Measurements from ENCODE around the gene L3MBTL1.
A peak's percentile ranks its signal among the peaks of the same experiment; 100 is the strongest.
"Not testable (repeated sequence)": the region's sequence is repeated elsewhere in the genome, so short reads cannot be mapped to it uniquely, and the experiment has no call there.

The L3MBTL1 gene

DNA sequence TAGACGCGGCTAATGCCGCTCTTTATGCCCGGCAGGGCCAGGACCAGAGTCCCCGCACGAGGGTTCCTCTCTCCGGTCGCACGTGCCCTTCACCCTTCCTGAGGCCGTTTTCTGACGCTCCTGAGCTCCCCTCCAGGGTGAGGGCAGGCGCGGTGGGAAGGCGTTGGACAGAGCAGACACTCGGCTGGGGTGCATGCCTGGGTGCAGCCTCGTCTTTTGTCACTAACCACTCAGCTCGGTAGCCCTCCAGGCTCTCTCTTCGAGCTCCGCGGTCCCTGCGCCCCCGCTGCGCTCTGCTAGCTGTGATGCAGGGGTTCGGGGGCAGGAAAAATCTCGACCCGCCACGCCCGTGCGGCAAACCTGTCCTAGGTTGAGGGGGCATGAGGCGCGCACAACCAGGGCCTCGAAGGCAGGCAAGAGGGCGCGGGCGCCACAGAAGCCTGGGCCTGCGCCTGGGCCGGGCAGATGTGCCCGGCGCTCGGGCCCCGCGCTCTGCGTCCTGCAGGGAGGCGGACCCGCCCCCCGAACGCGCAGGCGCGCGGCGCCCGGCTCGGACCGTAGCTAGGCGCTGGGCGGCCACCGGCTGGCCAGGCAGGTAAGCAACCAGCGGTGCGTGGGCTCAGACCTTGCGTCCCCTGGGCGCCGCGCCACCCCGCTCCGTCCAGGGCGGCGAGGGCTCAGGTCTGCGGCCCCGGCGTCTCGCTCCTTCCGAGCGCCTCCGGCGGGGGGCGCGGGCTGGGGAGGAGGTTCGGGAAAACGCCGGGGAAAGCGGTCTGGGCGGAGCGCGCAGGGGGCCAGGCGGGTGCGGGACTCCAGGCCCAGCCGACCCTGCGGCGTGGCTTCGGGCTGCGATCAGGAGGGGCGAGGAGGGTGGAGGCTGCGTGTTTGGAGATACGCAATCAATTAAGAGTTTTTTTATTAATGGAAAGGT, at the start of gene L3MBTL1:
L3MBTL1 (plus strand) TSS at position 548 of the 931 bp plus-strand sequence. CDS start 5,807 bp downstream, outside the sequence.
- DNase-seq = peak; percentile 7 to 68 (median 66)

DNA sequence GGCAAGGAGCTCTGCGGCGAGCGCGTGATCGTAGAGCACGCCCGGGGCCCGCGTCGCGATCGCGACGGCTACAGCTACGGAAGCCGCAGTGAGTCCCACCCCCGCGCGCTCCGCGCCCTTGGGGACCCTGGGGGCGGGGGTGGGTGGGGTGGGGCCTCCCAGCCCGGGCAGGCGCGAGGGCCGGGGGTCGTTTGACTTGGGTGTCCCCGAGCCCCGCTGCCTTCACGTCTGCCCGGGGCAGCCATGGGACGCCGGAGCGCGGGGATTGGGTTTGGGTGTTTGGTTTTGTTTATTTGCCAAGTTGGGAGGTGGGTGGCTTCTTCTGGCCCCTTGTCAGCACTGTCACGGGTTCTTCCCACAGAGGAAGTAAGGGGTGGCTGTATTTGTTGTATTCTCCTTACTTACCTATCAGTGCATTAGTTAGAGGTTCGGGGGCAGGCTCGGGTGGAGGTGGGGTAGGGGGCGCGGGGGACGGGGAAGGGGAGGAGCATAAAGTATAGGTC, 49.0 kb upstream of the L3MBTL1 start:
- DNase-seq = no peak

DNA sequence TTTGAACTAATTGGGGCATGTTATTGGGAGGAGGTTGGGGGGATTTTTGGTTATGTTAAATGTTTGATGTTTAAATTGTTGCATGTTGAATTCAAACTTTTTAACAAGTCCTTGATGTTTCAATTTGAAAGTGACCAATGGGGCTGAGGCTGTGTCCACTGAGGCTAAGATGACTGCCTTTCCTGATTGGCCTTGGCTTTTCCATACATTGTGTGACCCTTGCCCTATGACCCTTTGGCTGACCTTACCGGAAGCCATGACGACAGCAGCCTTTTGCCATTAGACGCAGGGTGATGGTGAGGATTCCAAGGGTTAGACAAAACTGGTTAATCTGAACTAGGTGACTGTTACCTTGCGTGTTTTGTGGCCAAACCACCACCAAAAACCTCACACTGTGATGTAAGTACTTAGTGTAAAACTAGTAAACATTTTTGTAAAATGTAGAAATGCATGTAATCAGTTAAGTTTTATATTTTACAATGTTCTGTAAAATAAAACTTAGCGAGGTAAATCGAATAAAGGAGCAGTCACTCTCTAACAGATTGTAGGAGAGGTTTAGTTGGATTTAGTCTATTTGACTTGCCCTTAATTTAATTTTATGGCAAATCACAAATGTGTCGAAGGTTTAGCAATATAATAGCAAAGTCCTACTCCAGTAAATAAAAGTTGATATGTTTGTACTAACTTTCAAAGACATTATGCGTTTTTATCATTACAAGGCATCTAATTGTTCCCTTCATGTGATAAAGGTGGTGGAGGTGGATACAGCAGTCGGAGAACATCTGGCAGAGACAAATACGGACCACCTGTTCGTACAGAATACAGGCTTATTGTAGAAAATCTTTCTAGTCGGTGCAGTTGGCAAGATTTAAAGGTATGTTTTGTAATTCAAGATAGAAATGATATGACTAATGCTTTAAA, 48.2 kb upstream of the L3MBTL1 start:
- peak in 1 of 3 experiments; percentile 24 for DNase-seq

DNA sequence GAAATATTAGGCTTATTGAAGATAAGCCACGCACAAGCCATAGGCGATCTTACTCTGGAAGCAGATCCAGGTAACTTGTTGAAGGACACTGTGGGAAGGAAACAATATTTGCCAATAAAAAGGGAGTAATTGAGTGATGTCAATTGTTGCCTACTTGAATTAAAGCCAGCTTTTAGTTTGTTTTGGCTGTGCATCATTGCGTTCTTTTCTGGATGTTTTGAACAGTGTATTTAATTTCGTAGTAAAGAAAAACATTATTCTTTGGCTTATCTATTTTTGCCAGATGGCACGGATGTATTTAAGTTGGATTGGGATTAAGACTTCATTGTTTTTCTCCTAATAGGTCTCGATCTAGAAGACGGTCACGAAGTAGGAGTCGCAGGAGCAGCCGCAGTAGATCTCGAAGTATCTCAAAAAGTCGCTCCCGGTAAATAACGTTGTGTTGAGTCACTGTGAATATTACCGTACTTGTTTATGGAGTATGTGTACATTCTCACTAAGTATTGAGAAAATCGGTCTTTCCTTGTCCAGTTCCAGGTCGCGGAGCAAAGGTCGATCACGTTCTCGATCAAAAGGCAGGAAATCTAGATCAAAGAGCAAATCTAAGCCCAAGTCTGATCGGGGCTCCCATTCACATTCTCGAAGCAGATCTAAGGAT, 47.2 kb upstream of the L3MBTL1 start:
- DNase-seq = no peak

DNA sequence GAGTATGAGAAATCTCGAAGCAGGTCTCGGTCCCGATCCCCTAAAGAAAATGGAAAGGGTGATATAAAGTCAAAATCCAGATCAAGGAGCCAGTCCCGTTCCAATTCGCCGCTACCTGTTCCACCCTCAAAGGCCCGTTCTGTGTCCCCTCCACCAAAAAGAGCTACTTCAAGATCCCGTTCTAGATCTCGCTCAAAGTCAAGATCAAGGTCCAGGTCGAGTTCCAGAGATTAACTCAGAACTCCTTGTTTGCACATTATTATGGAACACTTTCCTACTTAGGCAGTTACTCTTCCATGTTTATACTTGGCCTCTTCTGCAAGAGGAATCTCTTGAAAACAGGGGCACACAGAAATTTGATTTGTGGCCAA, 46.7 kb upstream of the L3MBTL1 start:
- no peak for DNase-seq

DNA sequence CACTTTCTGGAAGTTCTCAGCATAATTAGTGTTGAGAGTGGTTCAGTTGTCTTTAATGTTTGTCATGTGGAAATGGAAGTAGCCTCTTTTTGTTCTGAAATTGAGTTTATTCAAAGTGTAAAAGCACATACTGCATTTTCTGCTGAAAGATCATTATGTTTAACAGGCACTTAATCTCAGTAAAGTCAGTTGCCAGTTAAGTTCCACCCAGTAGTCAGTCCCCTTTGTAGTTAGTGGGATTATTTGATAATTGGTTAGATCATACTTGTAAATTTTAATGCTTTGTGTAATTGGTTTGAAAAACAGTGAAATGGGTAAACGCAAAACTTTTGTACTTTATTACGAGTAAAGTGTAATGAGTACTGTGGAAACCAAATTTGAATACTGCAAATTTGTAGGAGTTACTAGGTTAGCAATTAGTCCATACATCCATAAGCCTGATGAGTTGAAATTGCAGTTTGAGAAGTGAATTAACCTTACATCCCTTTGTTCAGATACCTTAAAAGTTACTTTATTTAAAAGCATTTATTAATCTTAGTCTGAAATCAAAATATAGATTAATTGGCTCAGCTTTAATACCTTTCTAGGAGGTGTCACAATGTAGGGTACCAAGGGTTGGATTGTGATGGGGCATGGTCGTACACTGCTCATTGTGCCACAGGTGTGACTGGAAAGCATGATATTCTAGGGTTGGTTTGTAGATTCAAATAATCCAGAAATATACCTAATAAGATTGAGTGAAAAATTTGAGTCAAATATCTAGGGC, 45.4 kb upstream of the L3MBTL1 start:
- no peak for DNase-seq

DNA sequence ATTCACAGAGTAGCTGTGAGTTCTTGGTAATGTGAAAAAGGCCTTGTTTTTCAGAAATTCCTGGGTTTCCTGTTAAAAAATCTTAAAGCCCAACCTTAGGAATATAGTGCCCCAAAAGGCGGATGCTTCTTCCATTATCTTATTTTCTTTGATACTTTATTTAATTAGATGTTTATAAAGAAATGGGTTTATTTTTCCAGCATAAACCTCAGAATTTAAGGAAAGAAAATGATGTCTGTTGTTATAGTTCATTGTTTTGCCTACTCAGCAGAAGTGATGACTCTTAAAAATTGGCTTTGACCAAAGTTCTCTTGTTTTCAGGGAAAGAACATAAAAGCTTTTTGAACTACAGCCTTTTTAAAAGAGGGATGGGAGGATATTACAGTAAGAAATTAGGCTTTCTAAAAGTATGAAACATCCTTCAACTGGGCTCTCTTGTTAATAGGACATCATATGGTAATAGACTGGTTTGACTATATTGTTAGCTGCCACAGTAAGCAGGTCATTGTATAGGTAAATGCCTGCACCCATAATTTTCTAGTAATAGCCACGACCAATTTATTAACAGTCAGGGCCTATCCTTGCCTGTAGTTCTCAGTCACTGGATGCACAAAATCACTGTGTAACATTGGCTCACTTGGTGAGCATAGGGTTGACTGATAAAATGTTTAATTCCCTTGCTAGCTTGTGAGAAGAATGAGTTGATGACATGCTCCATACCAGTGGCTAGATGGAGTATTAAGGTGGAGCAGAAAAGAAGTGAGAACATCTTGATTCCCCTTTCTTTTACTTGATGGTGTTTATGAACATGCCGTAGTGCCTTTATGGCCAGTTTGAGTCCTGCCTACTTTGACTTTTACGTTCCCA, 44.6 kb upstream of the L3MBTL1 start:
- DNase-seq = no peak

DNA sequence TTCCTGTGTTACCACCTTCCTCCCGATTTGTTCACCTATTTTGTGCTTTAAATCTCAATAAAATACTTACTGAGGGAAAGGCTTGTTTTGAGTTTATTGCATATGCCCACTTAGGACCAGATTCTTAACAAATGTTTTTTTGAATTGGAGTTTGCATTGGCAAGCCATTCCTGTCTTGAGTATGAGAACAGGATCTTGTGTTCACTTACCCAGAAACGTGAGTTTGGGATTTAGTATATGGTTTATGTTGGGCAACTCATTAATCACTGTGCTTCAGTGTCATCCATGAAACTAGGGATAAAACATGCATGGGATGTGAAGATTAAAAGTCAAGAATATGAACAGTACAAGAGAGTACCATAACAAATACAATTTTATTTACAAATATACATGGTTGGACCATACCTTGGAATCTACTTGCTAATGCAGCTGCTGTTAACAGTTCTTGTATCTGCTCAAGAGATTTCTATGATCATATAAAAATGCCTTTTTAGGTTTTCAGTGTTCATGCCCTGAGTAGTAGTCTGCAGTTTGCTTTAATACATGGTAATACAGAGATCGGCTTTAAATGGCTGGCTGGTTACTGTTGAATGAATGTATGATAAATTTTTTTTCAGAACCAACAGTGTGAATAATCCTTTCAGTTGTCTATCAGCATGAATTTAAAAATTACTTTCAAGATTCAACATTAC, 43.8 kb upstream of the L3MBTL1 start:
- DNase-seq = no peak

DNA sequence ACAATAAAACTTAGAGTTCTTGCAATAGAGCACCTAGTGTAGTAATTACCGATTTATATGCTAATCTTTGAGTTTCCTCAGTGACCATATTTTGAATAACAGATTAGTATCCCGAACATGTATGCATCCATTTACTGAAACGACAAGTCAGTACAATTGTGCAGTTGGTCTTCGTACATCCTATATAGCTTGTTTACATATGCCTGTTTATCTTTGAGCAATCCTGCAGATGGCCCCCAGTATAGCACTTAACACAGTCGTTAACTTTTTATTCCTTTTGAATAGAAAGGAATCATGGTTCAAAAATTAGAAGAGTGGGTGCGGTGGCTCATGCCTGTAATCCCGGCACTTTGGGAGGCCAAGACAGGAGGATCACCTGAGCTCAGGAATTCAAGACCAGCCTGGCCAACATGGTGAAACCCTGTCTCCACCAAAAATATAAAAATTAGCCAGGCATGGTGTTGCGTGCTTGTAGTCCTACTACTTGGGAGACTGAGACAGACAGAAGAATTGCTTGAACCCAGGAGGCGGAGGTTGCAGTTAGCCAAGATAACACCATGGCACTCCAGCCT, 43.2 kb upstream of the L3MBTL1 start:
- no peak for DNase-seq

DNA sequence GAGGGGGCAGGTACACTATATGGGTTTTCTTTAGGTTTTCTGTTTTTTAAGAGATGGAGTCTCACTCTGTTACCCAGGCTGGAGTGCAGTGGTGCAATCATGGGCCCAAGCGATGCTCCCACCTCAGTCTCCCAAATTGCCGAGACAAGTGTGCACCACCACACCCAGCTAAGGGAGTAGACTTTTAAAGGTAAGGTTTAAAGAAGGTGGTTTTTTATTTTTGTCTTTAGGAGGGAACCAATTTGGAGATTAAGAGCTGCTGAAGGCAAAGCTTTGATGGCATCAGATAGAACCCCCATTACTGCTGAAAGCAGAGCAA, 41.9 kb upstream of the L3MBTL1 start:
- DNase-seq = no peak

DNA sequence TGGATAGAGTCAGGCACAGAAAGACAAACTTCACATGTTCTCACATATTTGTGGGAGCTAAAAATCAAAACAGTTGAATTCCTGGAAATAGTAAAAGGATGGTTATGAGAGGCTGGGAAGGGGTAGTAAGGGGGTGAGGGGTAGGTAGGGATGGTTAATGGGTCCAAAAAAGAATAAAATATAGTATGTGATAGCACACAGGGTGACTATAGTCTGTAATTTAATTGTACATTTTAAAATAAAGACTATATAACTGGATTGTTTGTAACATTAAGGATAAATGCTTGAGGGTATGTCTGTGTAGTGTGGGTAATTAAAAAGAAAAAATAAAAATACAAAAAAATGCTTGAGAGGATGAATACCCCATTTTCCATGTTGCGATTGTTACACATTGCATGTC, 39.9 kb upstream of the L3MBTL1 start:
- DNase-seq = no peak

DNA sequence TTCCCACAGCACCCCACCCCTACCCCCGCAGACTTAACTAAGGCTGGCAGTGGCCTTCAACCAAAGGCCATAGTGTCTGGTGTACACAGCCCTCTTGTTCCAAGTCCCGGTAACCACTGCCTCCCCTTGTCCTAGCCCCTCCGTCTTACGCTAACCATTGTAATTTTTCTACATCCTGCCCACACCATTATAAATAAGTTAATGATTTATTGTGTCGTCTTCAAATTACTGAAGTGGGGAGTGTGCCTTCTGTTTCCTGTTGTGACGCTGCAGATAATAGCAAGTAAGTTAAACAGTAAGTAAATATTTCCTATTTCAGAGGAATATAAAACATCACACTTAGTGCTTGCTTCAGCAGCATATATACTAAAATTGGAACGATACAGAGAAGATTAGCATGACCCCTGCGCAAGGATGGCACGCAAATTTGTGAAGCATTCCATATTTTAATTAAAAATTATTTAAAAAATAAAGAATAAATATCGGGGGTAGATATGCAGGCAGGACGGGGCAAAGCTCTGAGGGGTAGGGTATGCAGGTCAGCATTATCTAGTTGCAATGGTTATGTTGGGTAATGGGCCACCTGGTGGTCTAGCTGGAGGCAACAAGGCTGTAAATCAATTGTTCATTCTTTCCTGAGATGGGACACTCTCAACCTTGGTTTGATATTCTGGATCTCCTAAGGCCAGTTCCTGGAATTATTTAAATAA, 34.7 kb upstream of the L3MBTL1 start:
- no peak for DNase-seq

DNA sequence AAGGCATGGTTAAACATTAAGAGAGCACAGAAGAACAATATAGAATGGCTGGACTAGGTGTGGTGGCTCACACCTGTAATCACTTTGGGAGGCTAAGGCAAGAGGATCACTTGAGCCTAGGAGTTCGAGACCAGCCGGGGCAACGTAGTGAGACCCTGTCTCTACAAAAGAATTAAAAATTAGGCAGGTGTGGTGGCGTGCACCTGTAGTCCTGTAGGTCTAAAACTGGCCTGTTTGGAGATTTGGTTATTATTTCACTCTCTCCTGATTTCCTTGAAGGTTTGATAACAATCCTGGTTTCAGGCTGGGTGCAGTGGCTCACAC, 34.2 kb upstream of the L3MBTL1 start:
- no peak for DNase-seq

DNA sequence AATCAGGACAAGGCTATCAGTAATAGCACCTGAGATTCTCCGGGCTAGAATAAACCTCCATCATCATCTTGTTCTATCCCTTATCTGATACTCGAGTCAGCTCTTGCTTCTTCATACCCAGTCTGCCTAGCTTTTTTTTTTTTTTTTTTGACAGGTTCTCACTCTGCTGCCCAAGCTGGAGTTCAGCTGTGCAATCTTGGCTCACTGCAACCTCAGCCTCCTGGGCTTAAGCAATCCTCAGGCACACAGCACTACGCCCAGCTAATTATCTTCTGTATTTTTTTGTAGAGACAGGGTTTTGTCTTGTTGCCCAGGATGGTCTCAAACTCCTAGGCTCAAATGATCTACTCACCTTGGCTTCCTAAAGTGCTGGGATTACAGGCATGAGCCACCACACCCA, 30.3 kb upstream of the L3MBTL1 start:
- DNase-seq = no peak

DNA sequence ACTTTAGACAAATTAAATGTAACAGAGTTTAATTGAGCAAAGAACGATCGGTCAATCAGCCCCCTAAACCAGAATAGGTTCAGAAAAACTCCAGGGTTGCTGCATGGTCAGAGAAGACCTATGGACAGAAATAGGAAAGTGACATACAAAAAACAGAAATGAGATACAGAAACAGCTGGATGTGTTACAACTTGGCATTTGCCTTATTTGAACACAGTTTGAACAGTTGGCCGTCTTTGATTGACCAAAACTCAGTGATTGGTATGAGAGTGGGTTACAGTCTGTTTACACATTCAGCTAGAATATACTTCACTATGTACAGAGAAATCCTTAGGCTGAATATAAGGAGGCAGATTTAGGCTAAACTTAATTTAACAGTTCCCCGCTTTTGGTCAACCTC, 29.9 kb upstream of the L3MBTL1 start:
- DNase-seq = no peak

DNA sequence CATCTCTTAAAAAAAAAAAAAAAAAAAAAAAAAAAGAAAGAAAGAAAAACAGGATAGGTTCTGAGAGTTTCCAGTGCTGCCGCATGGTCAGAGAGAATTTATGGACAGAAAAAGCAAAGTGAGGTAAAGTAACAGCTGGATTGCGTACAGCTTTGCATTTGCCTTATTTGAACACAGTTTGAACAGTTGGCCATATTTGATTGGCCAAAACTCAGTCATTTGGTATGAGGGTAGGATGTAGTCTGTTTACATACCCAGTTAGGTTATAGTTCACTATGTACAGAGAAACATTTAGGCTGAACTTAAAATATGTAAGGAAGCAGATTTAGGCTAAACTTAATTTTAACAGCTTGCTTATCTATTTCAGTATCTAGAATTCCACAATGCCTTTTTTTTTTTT, 17.5 kb upstream of the L3MBTL1 start:
- DNase-seq = no peak

DNA sequence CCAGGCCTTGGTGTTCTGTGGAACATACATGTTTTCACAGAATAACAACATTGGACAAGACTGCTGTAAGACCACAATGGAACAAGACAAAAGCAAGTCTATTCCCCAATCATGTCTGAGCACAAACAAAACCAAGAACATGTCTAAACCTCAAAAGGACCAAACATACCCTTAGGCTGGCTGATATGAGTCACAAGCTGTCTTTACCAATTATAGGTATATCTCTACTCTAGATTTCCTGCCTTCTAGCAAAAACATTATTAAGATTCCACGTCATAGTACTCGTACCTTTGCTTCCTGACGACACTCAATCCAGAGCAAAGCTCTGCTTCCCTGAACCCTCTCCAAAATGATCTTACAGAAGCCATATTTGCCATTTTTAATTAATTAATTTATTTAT, 15.4 kb upstream of the L3MBTL1 start:
- no peak for DNase-seq

DNA sequence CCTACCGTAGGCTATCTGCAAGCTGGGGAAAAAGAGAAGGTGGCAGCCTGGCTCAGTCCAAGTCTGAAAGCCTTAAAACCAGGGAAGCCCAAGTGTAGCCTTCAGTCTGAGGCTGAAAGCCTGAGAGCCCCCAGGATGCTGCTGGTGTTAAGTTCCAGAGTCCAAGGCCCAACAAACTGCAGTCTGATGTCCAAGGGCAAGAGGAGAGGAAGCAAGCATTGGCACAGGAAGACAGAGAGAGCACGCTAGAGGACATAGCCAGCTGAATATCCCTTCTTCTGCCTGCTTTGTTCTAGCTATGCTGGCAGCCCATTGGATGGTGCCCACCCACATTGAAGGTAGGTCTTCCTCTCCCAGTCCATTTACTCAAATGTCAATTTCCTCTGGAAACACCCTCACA, 12.1 kb upstream of the L3MBTL1 start:
- no peak for DNase-seq

DNA sequence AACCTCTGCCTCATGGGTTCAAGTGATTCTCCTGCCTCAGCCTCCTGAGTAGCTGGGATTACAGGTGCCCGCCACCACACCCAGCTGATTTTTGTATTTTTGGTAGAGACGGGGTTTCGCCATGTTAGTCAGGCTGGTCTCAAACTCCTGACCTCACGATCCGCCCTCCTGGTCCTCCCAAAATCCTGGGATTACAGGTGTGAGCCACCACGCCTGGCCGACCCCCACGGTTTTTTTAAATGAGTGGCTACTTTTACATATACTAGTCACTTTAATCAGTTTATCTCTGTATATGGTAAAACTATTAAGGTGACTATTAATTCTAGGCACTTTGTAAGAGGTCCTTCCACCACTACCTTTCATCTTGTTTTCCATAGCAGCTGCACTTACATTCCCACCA, 5.5 kb upstream of the L3MBTL1 start:
- DNase-seq = not testable (repeated sequence)

DNA sequence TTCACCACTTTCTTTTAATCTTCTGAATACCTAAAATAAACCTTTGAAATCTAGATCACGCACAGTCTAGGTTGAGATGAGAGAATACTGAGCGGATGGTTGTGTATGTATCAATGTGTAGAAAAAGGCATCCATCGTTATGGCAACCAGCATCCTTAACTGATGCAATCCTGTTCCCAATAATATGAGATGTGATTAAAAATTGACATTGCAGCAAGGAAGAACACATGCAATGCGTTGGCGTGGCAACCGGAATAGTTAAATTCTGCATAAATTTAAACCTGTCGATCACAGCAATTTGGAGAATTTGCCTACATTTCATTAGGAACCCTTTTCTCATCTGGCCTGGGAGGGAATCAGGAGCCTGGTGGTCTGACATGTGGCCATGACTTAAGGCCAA, 1.3 kb upstream of the L3MBTL1 start:
- no peak for DNase-seq
